NCI-H526 (cell line): ENCODE results near the gene AGPS.
"Not testable (repeated sequence)": the region's sequence is repeated elsewhere in the genome, so short reads cannot be mapped to it uniquely, and the experiment has no call there.

Source experiments
- DNase-seq, 2 experiments: peaks; one replicate each; lab custom pipeline; 2025; lab: John Stamatoyannopoulos, UW

AGPS gene

DNA sequence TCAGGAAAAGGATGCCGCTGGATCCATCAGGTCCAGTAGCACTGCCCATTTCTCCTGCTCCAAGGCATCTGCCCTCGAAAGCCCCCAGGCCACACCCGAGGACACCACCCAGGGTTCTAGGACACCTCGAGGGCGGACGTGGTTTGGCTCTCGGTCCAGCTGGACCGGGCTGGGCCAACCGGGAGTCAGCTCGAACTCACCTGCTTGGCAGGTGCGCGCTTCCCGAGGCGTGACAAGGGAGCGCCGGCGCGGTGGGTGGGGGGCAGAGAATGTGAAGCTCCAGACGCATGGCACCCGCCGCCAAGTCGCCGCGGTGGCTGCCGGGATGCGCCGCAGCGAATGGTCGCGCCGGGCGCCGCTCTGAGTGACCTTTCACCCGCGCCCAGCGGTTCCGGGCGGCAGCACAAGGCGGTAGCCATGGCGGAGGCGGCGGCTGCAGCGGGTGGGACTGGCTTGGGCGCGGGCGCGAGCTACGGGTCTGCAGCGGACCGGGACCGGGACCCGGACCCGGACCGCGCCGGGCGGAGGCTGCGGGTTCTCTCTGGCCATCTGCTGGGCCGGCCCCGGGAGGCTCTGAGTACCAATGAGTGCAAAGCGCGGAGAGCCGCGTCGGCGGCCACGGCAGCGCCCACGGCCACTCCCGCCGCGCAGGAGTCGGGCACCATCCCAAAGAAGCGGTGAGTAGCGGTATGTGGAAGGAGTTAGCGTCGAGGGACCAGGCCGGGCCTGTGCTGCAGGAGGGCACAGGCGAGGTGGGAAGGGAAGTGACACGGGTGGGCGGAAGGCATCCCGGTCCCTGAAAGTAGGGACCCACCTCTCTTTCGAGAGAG, at the start of gene AGPS:
TSS of gene AGPS (plus strand) at position 401 of the 830 bp plus-strand sequence. CDS start at position 418, 17 bp downstream.
- peak; percentile 67 to 89 for DNase-seq

DNA sequence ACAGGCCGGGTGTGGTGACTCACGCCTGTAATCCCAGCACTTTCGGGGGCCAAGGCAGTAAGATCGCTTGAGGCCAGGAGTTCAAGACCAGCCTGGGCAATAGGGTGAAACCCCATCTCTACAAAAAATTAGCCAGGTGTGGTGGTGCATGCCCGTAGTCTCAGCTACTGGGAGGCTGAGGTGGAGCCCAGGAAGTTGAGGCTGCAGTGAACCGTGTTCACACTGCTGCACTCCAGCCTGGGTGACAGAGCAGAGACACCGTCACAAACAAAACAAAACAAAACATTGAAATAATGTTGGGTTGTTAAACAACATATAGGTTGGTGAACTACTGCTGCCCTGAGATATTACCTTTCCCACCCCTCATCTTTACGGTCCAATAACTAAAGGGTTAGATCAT, 48.8 kb upstream of the AGPS start:
- no peak for DNase-seq

DNA sequence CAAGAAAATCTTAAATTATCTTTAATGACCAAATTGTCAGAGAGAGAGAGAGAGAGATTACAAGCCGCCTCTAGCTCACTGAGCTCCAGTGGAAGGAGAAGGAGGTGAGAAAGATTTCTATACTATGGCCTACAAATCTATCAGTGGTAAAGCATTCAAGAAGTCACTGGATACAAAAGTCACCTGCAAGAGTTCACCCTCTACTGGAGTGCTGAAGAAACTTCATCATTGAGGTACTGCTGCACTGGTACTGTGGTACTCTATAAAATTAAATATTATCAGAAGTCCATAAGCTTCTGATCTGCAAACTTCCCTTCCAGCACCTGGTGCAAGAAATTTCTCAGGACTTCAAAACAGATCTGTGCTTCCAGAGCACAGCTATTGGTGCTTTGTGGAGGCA, 48.3 kb upstream of the AGPS start:
- DNase-seq, result no peak

DNA sequence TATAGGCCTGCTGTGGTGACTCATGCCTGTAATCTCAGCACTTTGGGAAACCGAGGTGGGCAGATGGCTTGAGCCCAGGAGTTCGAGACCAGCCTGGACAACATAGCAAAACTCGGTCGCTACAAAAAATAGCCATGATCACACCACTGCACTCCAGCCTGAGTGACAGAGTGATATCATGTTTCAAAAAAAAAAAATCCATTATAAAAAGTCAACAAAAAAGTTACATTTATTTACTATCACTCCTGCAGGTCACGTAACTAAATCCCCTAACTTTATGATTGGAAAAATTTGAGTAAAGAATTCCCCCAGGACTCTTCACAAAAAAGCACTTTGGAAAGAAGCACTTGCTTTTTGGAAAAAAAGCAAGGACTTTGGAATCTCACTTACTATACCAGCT, 46.4 kb upstream of the AGPS start:
- no peak for DNase-seq

DNA sequence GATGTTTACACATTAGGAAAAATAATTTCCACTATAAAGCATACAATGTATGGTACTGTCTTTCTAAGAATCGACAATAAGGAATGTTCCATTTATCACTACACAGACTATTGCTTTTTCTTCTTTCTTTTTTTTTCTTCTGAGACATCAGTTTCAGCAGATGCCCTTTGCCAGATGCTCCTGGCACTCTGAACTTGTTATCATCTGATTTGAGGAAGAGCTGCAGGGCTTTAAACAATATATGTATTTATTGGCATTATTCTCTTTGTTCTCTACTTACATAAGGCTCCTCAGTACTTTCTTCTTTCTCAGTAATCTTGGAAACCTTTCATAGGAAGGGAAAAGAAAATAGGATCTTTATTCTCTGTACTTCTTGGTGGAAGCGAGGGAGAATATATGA, 45.0 kb upstream of the AGPS start:
- no peak for DNase-seq

DNA sequence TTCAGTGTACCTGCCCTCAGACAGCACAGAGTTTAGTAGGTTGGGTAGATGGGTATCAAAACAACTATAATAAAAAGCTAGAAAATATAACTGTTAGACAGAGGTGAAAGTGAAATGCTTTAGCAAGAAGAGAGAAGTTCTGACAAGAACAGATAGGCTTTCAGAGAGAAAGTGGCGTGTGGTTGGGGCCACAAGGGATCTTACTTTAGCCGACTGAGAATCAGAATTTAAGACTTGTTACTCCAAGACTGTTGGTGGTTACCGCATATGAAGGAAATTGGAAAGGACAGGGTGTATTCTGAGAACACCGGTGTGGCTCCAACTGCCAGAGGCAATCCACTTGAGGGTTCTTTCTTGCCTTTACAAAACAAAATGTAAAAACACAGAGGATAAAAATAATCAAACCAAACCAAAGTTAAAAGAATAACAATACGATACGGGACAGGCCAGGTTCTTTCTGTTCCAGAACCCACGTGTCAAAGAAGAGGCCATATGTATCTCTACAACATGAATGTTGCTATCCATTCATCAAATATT, 44.4 kb upstream of the AGPS start:
- no peak for DNase-seq

GRCh38 chr2:177348733-177349693, 43.6 kb upstream of the AGPS start:
- no peak for DNase-seq

DNA sequence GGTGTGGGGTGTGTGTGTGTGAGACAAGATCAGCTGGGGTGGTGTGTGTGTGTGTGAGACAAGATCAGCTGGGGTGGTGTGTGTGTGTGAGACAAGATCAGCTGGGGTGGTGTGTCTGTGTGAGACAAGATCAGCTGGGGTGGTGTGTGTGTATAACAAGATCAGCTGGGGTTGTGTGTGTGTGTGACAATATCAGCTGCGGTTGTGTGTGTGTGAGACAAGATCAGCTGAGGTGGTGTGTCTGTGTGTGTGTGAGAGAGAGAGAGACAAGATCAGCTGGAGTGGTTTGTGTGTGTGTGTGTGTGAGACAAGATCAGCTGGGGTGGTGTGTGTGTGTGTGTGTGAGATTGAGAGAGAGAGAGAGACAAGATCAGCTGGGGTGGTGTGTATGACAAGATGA, 41.9 kb upstream of the AGPS start:
- DNase-seq, result not testable (repeated sequence)

GRCh38 chr2:177351121-177351520, 41.5 kb upstream of the AGPS start:
- DNase-seq, result not testable (repeated sequence)

- DNase-seq, result no peak
Measured at GRCh38 chr2:177352441-177353186, 40.0 kb upstream of the AGPS start.

- DNase-seq, result no peak
Measured at GRCh38 chr2:177353187-177353478, 39.4 kb upstream of the AGPS start.

GRCh38 chr2:177354541-177354940, 38.0 kb upstream of the AGPS start:
- not testable (repeated sequence) for DNase-seq

- no peak for DNase-seq
Measured at GRCh38 chr2:177355874-177356273, 36.7 kb upstream of the AGPS start.

GRCh38 chr2:177359836-177360595, 32.6 kb upstream of the AGPS start:
- no peak for DNase-seq

DNA sequence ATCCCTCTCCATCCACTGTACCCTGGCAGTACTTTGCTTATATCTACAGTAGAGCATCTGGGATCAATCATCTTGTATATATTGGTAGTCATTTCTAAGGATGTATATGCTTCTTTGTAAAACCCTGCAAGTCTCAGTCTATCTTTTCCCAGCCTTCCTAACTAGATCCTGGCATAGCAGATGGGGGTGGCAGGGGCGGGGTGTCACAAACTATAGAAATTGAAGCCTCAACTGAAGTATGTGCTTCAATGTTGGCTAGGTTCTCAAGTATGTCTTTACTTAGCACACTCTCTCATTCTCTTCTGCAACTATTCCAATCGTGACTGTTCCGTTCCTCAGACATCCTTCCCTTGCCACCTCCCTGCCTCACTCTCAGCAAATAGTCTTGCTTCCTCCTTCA, 30.1 kb upstream of the AGPS start:
- DNase-seq, result no peak

GRCh38 chr2:177363332-177363731, 29.2 kb upstream of the AGPS start:
- no peak for DNase-seq

DNA sequence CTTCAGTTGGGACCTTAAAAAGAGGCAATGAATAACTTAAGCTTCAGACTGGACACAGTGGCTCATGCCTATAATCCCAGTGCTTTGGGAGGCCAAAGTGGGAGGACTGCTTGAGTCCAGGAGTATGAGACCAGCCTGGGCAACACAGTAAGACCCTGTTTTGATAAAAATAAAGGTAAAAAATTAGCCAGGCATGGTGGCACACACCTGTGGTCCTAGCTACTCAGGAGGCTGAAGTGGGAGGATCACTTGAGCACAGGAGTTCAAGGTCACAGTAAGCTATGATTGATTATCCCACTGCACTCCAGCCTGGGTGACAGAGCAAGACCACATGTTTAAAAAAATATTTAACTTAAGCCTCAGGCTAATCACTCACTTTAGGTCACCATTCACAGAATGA, 26.8 kb upstream of the AGPS start:
- DNase-seq, result not testable (repeated sequence)

- DNase-seq, result not testable (repeated sequence)
Measured at GRCh38 chr2:177368023-177368422, 24.6 kb upstream of the AGPS start.

GRCh38 chr2:177379354-177379753, 13.2 kb upstream of the AGPS start:
- no peak for DNase-seq

DNA sequence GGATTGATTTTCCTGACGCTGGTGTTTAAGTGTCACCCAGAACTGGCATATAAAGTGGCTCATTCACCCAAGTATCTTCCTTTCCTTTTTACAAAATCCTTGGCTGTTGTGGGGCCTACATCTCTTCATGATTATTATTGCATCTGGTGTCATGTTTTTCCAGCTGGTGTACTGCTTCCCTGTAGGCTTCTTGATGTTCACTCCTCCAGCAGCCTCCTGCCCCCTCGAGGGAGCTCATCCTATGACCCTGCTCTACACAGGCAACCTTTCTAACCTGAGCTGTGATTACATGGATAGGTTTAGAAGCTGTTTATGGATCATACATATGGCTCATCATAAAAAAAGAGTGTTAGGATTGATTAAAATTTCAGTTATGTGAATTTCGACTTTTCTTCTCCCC, 12.4 kb upstream of the AGPS start:
- no peak for DNase-seq

GRCh38 chr2:177383935-177384334, 8.6 kb upstream of the AGPS start:
- no peak for DNase-seq
